Kidney (tissue), 14 donors: ENCODE measurements around the gene DIS3. TPM values are rescaled to one million over a fixed set of nuclear protein-coding genes. Genes with fewer than 3 reads are reported as not detected.
"Not testable (repeated sequence)": the region's sequence is repeated elsewhere in the genome, so short reads cannot be mapped to it uniquely, and the experiment has no call there.

Experiments used
- DNase-seq, 5 donors: peaks; one replicate each; pipeline ENCODE4 v3.0.0-alpha.2; 2013 to 2020
- FAIRE-seq: peaks from 2 replicates; lab custom pipeline; 2012; peaks lifted over from hg19 to GRCh38; lab: Jason Lieb, UNC
- H3K27ac ChIP-seq, 2 donors: one replicate each; pipeline ENCODE4 v1.7.0; 2013; ENCODE audit warnings: low read depth in 2 of 2, low read length in 2 of 2, inconsistent platforms in 1 of 2
- H3K27me3 ChIP-seq: one replicate; pipeline ENCODE4 v1.7.1; 2013; ENCODE audit warnings: low read length, inconsistent platforms; ENCODE audit not compliant: control insufficient read depth, insufficient read depth
- H3K36me3 ChIP-seq, 3 donors: one replicate each; pipeline versions ENCODE4 v1.7.0 to v1.7.1; 2013; ENCODE audit warnings: low read length in 3 of 3, control low read depth in 1 of 3, inconsistent platforms in 1 of 3; ENCODE audit not compliant: insufficient read depth in 3 of 3, control insufficient read depth in 2 of 3
- H3K4me1 ChIP-seq, 3 donors: one replicate each; pipeline versions ENCODE4 v1.7.0 to v1.7.1; 2013; ENCODE audit warnings: low read length in 3 of 3, inconsistent platforms in 1 of 3, low read depth in 1 of 3; ENCODE audit not compliant: control insufficient read depth in 2 of 3, insufficient read depth in 2 of 3
- H3K4me3 ChIP-seq, 3 donors: one replicate each; pipeline versions ENCODE4 v1.7.0 to v1.8.1; 2013; ENCODE audit warnings: low read length in 3 of 3, control low read depth in 1 of 3, inconsistent platforms in 1 of 3
- H3K9ac ChIP-seq, 3 donors: one replicate each; pipeline versions ENCODE4 v1.7.0 to v1.7.1; 2013; ENCODE audit warnings: low read length in 3 of 3, control low read depth in 1 of 3, inconsistent platforms in 1 of 3
- H3K9me3 ChIP-seq, 3 donors: one replicate each; pipeline versions ENCODE4 v1.7.0 to v1.7.1; 2013; ENCODE audit warnings: low read length in 3 of 3, control low read depth in 1 of 3, inconsistent platforms in 1 of 3; ENCODE audit not compliant: control insufficient read depth in 2 of 3, insufficient read depth in 1 of 3
- CTCF ChIP-seq: IDR thresholded peaks from 3 replicates; pipeline ENCODE4 v1.5.1; 2012; ENCODE audit warnings: mild to moderate bottlenecking, moderate library complexity, borderline replicate concordance; ENCODE audit not compliant: insufficient read depth; ENCODE audit errors: extremely low read depth
- intact Hi-C: fragments of 100-400 bp; cut with DNase I; formaldehyde crosslinking; loops from one replicate; pipeline ENCODE4 v1.11.1; 2022
- polyA plus RNA-seq: library from polyadenylated mRNA; stranded (reverse); fragments of 350-450 nt; fragmentation: Illumina TruSeq; extraction: RNeasy Lipid Tissue Mini Kit (QIAGEN cat#74804); gene quantifications from one replicate; pipeline ENCODE4 v1.2.3, GENCODE V29; 2014; ENCODE audit warnings: low read depth, low replicate concordance; ENCODE audit not compliant: insufficient read depth
- total RNA-seq: library from RNA; stranded (reverse); fragmentation: NEBNext Ultra II Directional; extraction: Animal tissue kit (Norgen Biotek cat#: 25700); gene quantifications from one replicate; pipeline ENCODE4 v1.2.1, GENCODE V29; 2021
- donor health status: control.
- donor health status: control.
- donor health status: control.
- donor health status: control.
- donor health status: control.
- donor health status: DM: yes; HTN: yes; CAD: no.
- donor health status: Normal renal cell carcinoma (clear cell type).

The DIS3 gene
- total and polyA plus RNA-seq, 2 donors from 2014 or later, result 7.5 to 29.8 TPM

DNA sequence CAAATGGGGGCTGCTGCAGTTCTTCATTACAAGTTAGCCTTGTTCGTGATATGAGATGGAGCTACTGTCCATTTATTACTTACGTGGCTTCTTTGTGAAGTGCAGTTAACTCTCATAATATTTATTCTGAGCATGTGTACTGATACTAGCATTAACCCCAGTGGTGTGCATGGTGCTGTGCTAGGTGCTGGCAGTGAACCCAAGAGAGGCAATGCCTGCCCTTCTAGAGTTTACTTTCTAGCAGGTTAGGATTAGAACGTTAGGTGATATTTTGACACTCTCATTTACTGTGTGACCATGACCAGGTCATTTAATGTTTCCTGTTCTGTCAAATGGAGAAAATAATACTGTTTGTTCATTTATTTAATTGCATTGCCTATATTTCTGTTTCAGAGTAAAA lies 17.1 kb upstream of the DIS3 start:
- H3K36me3 ChIP-seq, result peaks cover 3 to 18% (median 16%) of the 10 kb centered on the region in 3 donors
- no peaks in the 10 kb centered on the region for H3K27me3 ChIP-seq
- DNase-seq, result no peak
- intact Hi-C loops, result no loop called here
- H3K4me1 ChIP-seq, result no peaks in the 10 kb centered on the region
- H3K9ac ChIP-seq, result no peak overlapping the region
- no peaks in the 10 kb centered on the region for H3K9me3 ChIP-seq
- no peak for TF ChIP-seq CTCF
- FAIRE-seq, result no peak
- H3K4me3 ChIP-seq, result no peak overlapping the region
- H3K27ac ChIP-seq, result no peak overlapping the region

GRCh38 chr13:72792640-72793039 lies 10.9 kb upstream of the DIS3 start:
- Histone ChIP-seq H3K27ac (no peak overlapping the region), H3K4me3 (no peak overlapping the region), H3K9ac (no peak overlapping the region), H3K27me3 (no peaks in the 10 kb centered on the region), H3K36me3 (peaks cover 3 to 16% (median 13%) of the 10 kb centered on the region in 3 donors), H3K4me1 (no peaks in the 10 kb centered on the region), H3K9me3 (no peaks in the 10 kb centered on the region)
- FAIRE-seq, result no peak
- TF ChIP-seq CTCF, result no peak
- DNase-seq, result no peak
- intact Hi-C loops, result no loop called here

DNA sequence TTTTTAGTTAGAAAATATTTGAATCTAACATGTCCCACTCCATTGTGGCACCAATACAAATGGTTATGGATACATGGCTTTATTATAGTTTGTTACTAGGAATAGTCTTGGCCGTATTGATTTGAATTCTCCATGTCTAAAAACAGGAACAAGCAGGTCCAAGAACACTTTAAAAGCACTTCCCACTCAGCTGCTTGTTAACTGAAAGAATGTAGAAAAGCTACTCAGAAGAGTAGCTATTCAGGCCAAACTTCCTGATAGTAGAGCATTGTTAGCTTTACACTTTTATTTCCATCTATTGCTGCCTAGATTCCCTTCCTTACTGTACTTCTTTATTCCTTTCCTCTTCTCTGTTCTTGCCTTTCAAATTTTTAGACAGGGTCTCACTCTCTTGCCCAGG lies 7.1 kb upstream of the DIS3 start:
- H3K27ac ChIP-seq, result no peak overlapping the region
- intact Hi-C loops, result no loop called here
- no peak for FAIRE-seq
- H3K9ac ChIP-seq, result no peak overlapping the region
- no peaks in the 10 kb centered on the region for H3K4me1 ChIP-seq
- DNase-seq, result no peak
- no peaks in the 10 kb centered on the region for H3K27me3 ChIP-seq
- H3K4me3 ChIP-seq, result no peak overlapping the region
- H3K36me3 ChIP-seq, result peaks cover 3 to 10% (median 8%) of the 10 kb centered on the region in 3 donors
- H3K9me3 ChIP-seq, result no peaks in the 10 kb centered on the region
- no peak for TF ChIP-seq CTCF

GRCh38 chr13:72784679-72785078 lies 3.0 kb upstream of the DIS3 start:
- H3K4me1 ChIP-seq, H3K9ac ChIP-seq, intact Hi-C loops, H3K9me3 ChIP-seq, FAIRE-seq, H3K27me3 ChIP-seq, H3K4me3 ChIP-seq, H3K27ac ChIP-seq, DNase-seq, H3K36me3 ChIP-seq: not testable (repeated sequence)
